ENCODE data around the gene IL19. TPM values are rescaled to one million over a fixed set of nuclear protein-coding genes. Genes with fewer than 3 reads are reported as not detected.

Gene IL19
- total RNA-seq, 1 experiment from 2014 or later, result not detected

- TF ChIP-seq GRHL2 (CRISPR knock-in tag; IDR thresholded peaks at IDR 0.05; ENCODE audit: insufficient replicate concordance, severe bottlenecking) (no peak), ZNF317 (CRISPR knock-in tag; IDR thresholded peaks at IDR 0.05; ENCODE audit: borderline replicate concordance, low read depth) (no peak), ZNF423 (CRISPR knock-in tag; IDR thresholded peaks at IDR 0.05) (no peak)
- TF ChIP-seq, protein P1, sequence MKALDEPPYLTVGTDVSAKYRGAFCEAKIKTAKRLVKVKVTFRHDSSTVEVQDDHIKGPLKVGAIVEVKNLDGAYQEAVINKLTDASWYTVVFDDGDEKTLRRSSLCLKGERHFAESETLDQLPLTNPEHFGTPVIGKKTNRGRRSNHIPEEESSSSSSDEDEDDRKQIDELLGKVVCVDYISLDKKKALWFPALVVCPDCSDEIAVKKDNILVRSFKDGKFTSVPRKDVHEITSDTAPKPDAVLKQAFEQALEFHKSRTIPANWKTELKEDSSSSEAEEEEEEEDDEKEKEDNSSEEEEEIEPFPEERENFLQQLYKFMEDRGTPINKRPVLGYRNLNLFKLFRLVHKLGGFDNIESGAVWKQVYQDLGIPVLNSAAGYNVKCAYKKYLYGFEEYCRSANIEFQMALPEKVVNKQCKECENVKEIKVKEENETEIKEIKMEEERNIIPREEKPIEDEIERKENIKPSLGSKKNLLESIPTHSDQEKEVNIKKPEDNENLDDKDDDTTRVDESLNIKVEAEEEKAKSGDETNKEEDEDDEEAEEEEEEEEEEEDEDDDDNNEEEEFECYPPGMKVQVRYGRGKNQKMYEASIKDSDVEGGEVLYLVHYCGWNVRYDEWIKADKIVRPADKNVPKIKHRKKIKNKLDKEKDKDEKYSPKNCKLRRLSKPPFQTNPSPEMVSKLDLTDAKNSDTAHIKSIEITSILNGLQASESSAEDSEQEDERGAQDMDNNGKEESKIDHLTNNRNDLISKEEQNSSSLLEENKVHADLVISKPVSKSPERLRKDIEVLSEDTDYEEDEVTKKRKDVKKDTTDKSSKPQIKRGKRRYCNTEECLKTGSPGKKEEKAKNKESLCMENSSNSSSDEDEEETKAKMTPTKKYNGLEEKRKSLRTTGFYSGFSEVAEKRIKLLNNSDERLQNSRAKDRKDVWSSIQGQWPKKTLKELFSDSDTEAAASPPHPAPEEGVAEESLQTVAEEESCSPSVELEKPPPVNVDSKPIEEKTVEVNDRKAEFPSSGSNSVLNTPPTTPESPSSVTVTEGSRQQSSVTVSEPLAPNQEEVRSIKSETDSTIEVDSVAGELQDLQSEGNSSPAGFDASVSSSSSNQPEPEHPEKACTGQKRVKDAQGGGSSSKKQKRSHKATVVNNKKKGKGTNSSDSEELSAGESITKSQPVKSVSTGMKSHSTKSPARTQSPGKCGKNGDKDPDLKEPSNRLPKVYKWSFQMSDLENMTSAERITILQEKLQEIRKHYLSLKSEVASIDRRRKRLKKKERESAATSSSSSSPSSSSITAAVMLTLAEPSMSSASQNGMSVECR (CRISPR knock-in tag; IDR thresholded peaks at IDR 0.05; ENCODE audit: borderline replicate concordance), result no peak
- TF ChIP-seq, protein P2, sequence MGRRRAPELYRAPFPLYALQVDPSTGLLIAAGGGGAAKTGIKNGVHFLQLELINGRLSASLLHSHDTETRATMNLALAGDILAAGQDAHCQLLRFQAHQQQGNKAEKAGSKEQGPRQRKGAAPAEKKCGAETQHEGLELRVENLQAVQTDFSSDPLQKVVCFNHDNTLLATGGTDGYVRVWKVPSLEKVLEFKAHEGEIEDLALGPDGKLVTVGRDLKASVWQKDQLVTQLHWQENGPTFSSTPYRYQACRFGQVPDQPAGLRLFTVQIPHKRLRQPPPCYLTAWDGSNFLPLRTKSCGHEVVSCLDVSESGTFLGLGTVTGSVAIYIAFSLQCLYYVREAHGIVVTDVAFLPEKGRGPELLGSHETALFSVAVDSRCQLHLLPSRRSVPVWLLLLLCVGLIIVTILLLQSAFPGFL (CRISPR knock-in tag; IDR thresholded peaks at IDR 0.05; ENCODE audit: borderline replicate concordance), result no peak
Measured at GRCh38 chr1:206754011-206754410, 16.6 kb upstream of the IL19 start (continued).

DNA sequence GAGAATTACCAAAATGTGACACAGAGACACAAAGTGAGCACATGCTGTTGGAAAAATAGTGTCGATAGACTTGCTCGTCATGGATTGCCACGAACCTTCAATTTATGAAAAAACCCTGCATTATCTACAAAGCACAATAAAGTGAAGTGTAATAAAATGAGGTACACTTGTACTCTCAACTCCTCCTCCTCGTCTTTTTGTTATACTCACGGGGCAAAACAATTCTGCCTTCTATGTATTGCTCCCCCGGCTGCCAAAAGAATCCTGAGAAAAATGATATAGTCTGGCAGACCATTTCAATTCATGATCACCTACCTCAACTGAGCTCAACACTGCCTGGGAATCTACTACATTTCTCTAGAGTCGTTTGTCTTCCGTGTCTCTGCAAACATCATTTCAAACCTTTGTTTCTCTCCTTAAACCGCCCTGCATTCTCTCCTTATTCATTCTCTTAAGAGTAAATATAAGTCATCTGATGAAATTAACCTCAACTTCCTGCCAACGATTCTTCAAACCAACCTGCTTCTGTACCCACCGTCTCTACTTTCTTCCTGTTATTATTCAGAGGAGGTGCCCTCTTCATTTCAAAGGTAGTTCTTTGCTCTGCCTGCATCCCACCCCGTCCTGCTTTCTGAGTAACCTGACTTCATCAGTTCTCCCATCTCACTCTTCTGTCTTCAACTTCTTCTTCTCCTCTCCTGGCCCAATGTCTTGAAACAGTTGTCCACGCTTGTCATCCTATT, 12.9 kb upstream of the IL19 start:
- Mint-ChIP-seq H3K4me3 (no peak overlapping the region), H3K27ac (no peak overlapping the region), H3K36me3 (no peaks in the 10 kb centered on the region), H3K4me1 (peaks cover 1% of the 10 kb centered on the region; the same call in 1 of the 2 replicates), H3K9me3 (peaks cover 7% of the 10 kb centered on the region), H3K27me3 (ENCODE audit: low read depth) (peaks cover 5% of the 10 kb centered on the region)
- ChIA-PET POLR2A (no interaction called here), CTCF (no interaction called here)
- ATAC-seq (no peak), DNase-seq (ENCODE audit: low spot score) (no peak)
- no peak for TF ChIP-seq ZNF416 (CRISPR knock-in tag; IDR thresholded peaks at IDR 0.05)
- TF ChIP-seq GABPB1 (CRISPR knock-in tag; IDR thresholded peaks at IDR 0.05), result no peak
- TF ChIP-seq, protein P3, sequence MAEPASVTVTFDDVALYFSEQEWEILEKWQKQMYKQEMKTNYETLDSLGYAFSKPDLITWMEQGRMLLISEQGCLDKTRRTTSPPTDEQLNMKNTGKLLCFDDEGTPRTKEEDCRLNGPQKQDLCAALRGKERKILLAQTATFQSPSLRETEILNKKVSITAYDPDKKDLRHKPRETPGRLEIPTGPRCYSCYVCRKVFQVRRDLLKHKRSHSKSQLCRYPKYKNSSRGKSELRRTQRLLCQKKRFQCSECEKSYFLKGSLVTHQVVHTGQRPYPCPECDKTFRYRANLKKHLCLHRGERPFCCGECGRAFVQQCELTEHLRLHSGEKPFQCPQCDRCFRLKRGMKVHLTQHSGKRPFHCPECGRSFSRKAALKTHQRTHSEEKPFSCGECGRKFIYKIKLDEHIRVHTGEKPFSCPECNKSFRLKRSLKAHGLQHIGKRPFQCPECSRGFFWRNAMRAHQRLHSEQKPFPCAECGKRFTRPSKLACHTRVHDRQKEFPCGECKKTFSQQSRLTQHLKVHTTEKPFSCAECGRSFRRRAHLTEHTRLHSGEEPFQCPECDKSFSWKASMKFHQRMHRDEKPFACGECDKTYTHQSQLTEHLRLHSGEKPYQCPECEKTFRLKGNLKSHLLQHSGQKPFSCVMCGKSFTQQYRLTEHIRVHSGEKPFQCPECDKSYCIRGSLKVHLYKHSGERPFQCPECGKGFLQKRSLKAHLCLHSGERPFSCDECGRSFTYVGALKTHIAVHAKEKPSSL (CRISPR knock-in tag; conservative IDR thresholded peaks at IDR 0.05), result no peak
- TF ChIP-seq TEAD1 (CRISPR knock-in tag; IDR thresholded peaks at IDR 0.05), result no peak
- TF ChIP-seq FOXP1 (CRISPR knock-in tag; IDR thresholded peaks at IDR 0.05; ENCODE audit: borderline replicate concordance), result no peak
- no peak for TF ChIP-seq AFF4 (CRISPR knock-in tag; IDR thresholded peaks at IDR 0.05; ENCODE audit: borderline replicate concordance)
- no peak for TF ChIP-seq RORB (CRISPR knock-in tag; IDR thresholded peaks at IDR 0.05)
- no peak for TF ChIP-seq NR2C2 (CRISPR knock-in tag; IDR thresholded peaks at IDR 0.05)
- TF ChIP-seq, protein P4, sequence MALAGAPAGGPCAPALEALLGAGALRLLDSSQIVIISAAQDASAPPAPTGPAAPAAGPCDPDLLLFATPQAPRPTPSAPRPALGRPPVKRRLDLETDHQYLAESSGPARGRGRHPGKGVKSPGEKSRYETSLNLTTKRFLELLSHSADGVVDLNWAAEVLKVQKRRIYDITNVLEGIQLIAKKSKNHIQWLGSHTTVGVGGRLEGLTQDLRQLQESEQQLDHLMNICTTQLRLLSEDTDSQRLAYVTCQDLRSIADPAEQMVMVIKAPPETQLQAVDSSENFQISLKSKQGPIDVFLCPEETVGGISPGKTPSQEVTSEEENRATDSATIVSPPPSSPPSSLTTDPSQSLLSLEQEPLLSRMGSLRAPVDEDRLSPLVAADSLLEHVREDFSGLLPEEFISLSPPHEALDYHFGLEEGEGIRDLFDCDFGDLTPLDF (CRISPR knock-in tag; IDR thresholded peaks at IDR 0.05), result no peak
- no peak for TF ChIP-seq USF2 (CRISPR knock-in tag; IDR thresholded peaks at IDR 0.05)
- TF ChIP-seq, protein P5, sequence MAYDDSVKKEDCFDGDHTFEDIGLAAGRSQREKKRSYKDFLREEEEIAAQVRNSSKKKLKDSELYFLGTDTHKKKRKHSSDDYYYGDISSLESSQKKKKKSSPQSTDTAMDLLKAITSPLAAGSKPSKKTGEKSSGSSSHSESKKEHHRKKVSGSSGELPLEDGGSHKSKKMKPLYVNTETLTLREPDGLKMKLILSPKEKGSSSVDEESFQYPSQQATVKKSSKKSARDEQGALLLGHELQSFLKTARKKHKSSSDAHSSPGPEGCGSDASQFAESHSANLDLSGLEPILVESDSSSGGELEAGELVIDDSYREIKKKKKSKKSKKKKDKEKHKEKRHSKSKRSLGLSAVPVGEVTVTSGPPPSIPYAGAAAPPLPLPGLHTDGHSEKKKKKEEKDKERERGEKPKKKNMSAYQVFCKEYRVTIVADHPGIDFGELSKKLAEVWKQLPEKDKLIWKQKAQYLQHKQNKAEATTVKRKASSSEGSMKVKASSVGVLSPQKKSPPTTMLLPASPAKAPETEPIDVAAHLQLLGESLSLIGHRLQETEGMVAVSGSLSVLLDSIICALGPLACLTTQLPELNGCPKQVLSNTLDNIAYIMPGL (CRISPR knock-in tag; IDR thresholded peaks at IDR 0.05), result no peak
- TF ChIP-seq, protein P6, sequence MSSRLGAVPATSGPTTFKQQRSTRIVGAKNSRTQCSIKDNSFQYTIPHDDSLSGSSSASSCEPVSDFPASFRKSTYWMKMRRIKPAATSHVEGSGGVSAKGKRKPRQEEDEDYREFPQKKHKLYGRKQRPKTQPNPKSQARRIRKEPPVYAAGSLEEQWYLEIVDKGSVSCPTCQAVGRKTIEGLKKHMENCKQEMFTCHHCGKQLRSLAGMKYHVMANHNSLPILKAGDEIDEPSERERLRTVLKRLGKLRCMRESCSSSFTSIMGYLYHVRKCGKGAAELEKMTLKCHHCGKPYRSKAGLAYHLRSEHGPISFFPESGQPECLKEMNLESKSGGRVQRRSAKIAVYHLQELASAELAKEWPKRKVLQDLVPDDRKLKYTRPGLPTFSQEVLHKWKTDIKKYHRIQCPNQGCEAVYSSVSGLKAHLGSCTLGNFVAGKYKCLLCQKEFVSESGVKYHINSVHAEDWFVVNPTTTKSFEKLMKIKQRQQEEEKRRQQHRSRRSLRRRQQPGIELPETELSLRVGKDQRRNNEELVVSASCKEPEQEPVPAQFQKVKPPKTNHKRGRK (CRISPR knock-in tag; IDR thresholded peaks at IDR 0.05; ENCODE audit: borderline replicate concordance), result no peak
- TF ChIP-seq ZNF317 (CRISPR knock-in tag; IDR thresholded peaks at IDR 0.05; ENCODE audit: borderline replicate concordance, low read depth), result no peak

Data from WTC11 (cell line).